ENCODE results near the gene WDR90. TPM values are rescaled to one million over a fixed set of nuclear protein-coding genes. Genes with fewer than 3 reads are reported as not detected.

The WDR90 gene
- polyA plus RNA-seq, 3 donors: 0.13 to 16.5 (median 1.1) TPM

DNA sequence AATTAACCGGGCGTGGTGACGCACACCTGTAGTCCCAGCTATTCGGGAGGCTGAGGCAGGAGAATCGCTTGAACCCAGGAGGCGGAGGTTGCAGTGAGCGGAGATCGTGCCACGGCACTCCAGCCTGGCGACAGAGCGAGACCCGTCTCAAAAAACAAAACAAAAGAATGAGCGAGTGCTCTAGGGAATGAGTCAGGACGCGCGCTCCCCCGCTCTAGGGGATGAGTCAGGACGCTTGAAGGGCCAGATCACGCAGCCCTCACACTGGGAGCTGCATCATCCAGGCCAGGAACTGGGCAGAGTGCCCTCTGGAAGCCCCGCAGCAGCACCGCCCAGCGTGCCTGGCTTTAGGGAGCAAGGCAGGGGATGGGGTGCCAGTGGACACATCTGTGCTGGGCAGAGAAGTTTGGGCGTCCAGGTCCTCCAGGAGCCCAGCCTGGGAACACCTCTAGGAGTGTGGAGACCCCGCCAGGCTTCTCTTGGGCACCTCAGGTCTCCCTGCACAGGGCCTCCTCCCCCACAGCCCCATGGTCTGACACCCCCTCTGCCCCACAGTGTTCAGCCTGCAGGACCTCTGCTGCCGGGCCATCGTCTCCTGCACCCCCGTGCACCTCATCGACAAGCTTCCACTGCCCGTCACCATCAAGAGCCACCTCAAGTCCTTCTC is 22.2 kb upstream of the WDR90 start:
- H3K4me1 ChIP-seq (ENCODE audit: control insufficient read depth in 1 of 2, insufficient read depth in 2 of 2, low read length in 2 of 2): peaks cover 4 to 18% of the 10 kb centered on the region in 2 donors
- no peak overlapping the region for H3K9ac ChIP-seq (ENCODE audit: insufficient read depth, low read length, poor library complexity, severe bottlenecking)
- Mint-ChIP-seq H3K4me1 (peaks cover 2% of the 10 kb centered on the region), H3K4me3 (no peak overlapping the region), H3K27ac (peak overlapping the region in 2 of 7 donors; percentile 13 to 54), H3K36me3 (peaks cover 31 to 60% of the 10 kb centered on the region in 2 donors), H3K27me3 (ENCODE audit: low read depth in 3 of 3) (peaks cover 2 to 12% (median 2%) of the 10 kb centered on the region in 3 donors), H3K9me3 (peaks cover 0 to 3% (median 0%) of the 10 kb centered on the region in 7 donors)
- H2AFZ ChIP-seq (ENCODE audit: insufficient read depth, low read depth, low read length, poor library complexity, severe bottlenecking): no peak overlapping the region
- H4K20me1 ChIP-seq (ENCODE audit: insufficient read depth, low read length): peaks cover 73% of the 10 kb centered on the region
- no peak overlapping the region for H3K27ac ChIP-seq (ENCODE audit: low read depth in 1 of 2, low read length in 2 of 2)
- H3K79me2 ChIP-seq (ENCODE audit: insufficient read depth, low read length): peaks cover 10% of the 10 kb centered on the region
- no peaks in the 10 kb centered on the region for H3K9me3 ChIP-seq (replicated peaks in 1 of 2; ENCODE audit: control insufficient read depth in 1 of 2, insufficient read depth in 1 of 2, low read length in 2 of 2)
- WGBS (ENCODE audit: insufficient coverage): 93% methylated on average over 27 of the region's 29 CpGs
- no peak overlapping the region for H3K4me3 ChIP-seq (replicated peaks in 1 of 3; ENCODE audit: low read depth in 2 of 3, low read length in 3 of 3)
- DNase-seq: no peak
- intact Hi-C loops (cut with micrococcal nuclease): no loop called here
- H3K27me3 ChIP-seq (ENCODE audit: control insufficient read depth in 2 of 2, insufficient read depth in 2 of 2, low read length in 2 of 2): no peaks in the 10 kb centered on the region
- H3K36me3 ChIP-seq (replicated peaks in 1 of 2; ENCODE audit: control insufficient read depth in 1 of 2, insufficient read depth in 2 of 2, low read length in 2 of 2): peaks cover 43 to 56% of the 10 kb centered on the region in 2 donors
- no peak overlapping the region for H3K4me2 ChIP-seq (replicated peaks; ENCODE audit: extremely low read depth, low read length, poor library complexity, severe bottlenecking)
- TF ChIP-seq, protein P1, sequence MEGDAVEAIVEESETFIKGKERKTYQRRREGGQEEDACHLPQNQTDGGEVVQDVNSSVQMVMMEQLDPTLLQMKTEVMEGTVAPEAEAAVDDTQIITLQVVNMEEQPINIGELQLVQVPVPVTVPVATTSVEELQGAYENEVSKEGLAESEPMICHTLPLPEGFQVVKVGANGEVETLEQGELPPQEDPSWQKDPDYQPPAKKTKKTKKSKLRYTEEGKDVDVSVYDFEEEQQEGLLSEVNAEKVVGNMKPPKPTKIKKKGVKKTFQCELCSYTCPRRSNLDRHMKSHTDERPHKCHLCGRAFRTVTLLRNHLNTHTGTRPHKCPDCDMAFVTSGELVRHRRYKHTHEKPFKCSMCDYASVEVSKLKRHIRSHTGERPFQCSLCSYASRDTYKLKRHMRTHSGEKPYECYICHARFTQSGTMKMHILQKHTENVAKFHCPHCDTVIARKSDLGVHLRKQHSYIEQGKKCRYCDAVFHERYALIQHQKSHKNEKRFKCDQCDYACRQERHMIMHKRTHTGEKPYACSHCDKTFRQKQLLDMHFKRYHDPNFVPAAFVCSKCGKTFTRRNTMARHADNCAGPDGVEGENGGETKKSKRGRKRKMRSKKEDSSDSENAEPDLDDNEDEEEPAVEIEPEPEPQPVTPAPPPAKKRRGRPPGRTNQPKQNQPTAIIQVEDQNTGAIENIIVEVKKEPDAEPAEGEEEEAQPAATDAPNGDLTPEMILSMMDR (IDR thresholded peaks at IDR 0.05): no peak

DNA sequence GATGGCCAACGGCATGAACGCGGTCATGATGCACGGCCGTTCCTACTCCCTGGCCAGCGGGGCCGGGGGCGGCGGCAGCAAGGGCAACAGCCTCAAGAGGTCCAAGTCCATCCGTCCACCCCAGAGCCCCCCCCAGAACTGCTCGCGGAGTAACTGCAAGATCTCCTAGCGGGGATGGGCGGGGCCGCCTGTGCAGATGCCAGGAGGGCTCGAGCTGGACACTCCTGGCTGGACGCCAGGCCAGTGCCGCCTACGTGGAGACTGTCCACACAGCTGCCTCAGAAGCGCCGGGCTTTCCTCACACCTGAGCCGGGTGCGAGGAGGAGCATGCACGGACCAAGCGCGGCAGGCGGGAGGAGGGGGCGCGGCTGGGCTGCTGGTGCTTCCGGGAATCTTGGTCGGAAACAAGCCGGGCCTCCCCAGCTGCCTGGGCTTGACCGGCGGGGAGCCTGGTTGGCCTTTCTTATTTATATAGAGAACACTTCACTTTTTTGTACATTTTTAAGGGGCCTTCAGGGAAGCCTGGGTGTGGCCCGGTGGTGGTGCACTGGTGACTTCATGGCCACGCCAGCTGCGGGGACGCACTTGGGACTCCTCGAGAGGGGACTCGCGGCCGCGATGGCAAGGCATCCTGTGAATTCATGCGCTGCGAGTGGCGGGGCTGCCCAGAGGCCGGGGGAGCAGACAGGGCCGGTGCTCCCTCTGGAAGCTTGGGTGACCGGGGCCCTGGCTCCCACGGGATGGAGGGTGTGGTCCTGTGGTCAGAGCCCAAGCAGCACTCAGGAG is 21.5 kb upstream of the WDR90 start:
- DNase-seq: no peak
- H3K4me1 ChIP-seq (ENCODE audit: control insufficient read depth in 1 of 2, insufficient read depth in 2 of 2, low read length in 2 of 2): peaks cover 4 to 18% of the 10 kb centered on the region in 2 donors

More for the DNA sequence above, 21.5 kb upstream of the WDR90 start:
- Histone ChIP-seq H3K79me2 (ENCODE audit: insufficient read depth, low read length) (peaks cover 5% of the 10 kb centered on the region), H4K20me1 (ENCODE audit: insufficient read depth, low read length) (peaks cover 67% of the 10 kb centered on the region), H3K9ac (ENCODE audit: insufficient read depth, low read length, poor library complexity, severe bottlenecking) (no peak overlapping the region), H3K4me3 (replicated peaks in 1 of 3; ENCODE audit: low read depth in 2 of 3, low read length in 3 of 3) (no peak overlapping the region), H3K27me3 (ENCODE audit: control insufficient read depth in 2 of 2, insufficient read depth in 2 of 2, low read length in 2 of 2) (no peaks in the 10 kb centered on the region), H2AFZ (ENCODE audit: insufficient read depth, low read depth, low read length, poor library complexity, severe bottlenecking) (no peak overlapping the region), H3K36me3 (replicated peaks in 1 of 2; ENCODE audit: control insufficient read depth in 1 of 2, insufficient read depth in 2 of 2, low read length in 2 of 2) (peaks cover 43 to 56% of the 10 kb centered on the region in 2 donors), H3K27ac (ENCODE audit: low read depth in 1 of 2, low read length in 2 of 2) (no peak overlapping the region), H3K9me3 (replicated peaks in 1 of 2; ENCODE audit: control insufficient read depth in 1 of 2, insufficient read depth in 1 of 2, low read length in 2 of 2) (no peaks in the 10 kb centered on the region), H3K4me2 (replicated peaks; ENCODE audit: extremely low read depth, low read length, poor library complexity, severe bottlenecking) (no peak overlapping the region)
- H3K27me3 Mint-ChIP-seq (ENCODE audit: low read depth in 3 of 3): peaks cover 2 to 12% (median 5%) of the 10 kb centered on the region in 3 donors
- H3K36me3 Mint-ChIP-seq: peaks cover 31 to 56% of the 10 kb centered on the region in 2 donors
- intact Hi-C loops (cut with micrococcal nuclease): no loop called here
- H3K27ac Mint-ChIP-seq: peak overlapping the region in 2 of 7 donors; percentile 13 to 54
- 93% methylated on average over 39 of the region's 50 CpGs for WGBS (ENCODE audit: insufficient coverage)
- peaks cover 2% of the 10 kb centered on the region for H3K4me1 Mint-ChIP-seq
- TF ChIP-seq, protein P1 (IDR thresholded peaks at IDR 0.05): no peak
- no peak overlapping the region for H3K4me3 Mint-ChIP-seq
- no peaks in the 10 kb centered on the region for H3K9me3 Mint-ChIP-seq
